SH-SY5Y (cell line): ENCODE measurements around the gene EPHA2.

ENCODE experiments used
- GATA2 ChIP-seq: IDR thresholded peaks from 2 replicates; pipeline ENCODE4 v1.6.1; 2011; ENCODE audit warnings: mild to moderate bottlenecking, low read depth, low read length
- GATA3 ChIP-seq: IDR thresholded peaks from 2 replicates; pipeline ENCODE4 v1.6.1; 2011; ENCODE audit warnings: low read depth, mild to moderate bottlenecking, low read length, moderate library complexity

DNA sequence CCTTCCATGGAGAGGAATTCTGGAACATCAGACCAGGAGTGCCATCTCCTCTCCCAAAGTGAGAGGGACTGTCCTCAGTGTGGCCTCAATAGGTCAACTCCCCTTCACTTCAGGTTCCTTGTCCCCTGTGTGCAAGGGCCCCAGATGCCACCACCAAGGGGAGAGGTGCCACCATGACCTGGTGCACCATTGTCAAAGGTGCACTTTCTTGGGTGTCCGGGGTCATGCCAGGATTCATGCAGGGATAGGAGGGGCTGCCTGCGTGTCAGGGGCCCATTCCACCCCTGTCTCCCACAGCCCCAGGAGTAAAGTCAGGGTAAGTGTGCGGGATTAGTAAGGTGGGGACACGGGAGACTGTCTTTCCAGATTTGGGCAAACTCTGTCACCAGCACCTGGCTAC, 21.4 kb upstream of the EPHA2 start:
- TF ChIP-seq GATA2, result no peak
- TF ChIP-seq GATA3, result no peak
